NCI-H2171 (cell line): Measurements from ENCODE around the gene HBS1L.

ENCODE experiments used
- DNase-seq: peaks from one replicate; lab custom pipeline; 2025; lab: John Stamatoyannopoulos, UW

The HBS1L gene

DNA sequence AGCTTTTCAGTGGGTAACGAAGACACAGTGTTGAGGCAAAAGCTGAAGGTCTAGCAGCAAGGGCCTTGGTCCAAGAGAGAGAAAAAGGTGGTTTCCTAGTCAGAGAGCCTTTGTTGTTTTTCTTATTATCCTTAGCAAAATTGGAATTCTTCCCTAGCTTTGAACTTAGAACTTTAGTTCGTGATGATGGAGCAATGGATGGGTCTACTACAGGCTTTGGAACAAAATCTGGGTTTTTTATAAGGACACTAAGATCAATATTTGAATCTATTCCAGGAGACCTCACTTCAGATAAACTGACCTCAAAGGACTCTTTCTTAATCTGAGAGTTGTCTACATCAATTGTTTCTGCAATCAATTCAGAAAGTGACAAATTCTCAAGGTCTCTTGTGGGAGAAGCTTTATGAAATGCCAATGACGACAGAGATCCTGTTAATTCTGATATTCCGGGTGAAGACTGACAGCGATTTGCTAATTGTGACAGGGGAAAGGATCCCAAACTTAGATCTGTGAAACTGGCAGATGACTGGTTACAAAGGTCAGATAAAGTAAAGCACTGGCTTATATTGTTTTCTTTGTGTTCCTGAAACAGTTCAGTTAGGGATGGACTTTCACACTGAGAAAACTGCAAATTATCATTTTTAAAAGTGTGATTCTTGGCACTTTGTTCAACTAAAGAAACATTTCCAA lies 17.7 kb downstream of the HBS1L start:
- DNase-seq: no peak

DNA sequence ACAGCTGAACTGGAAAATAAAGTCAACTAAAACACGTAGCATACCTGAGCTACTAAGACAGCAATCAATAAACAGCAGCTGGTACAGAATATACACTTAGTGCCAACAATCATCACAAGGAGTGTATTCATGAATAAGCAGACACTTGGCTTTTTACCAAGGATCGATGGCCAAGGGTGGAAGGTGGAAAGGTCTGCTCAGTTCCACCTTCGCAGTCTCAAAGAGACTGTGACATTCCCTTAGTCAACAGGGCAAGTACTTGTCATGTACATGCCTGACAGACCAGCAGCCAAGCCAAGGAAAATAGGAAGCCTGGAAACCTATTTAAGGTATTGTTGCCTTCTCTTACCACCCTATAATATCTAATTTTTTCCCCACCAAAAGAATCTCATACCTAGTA lies 21.4 kb downstream of the HBS1L start:
- DNase-seq: no peak

- no peak for DNase-seq
Measured at GRCh38 chr6:135030532-135031178, 24.0 kb downstream of the HBS1L start.

DNA sequence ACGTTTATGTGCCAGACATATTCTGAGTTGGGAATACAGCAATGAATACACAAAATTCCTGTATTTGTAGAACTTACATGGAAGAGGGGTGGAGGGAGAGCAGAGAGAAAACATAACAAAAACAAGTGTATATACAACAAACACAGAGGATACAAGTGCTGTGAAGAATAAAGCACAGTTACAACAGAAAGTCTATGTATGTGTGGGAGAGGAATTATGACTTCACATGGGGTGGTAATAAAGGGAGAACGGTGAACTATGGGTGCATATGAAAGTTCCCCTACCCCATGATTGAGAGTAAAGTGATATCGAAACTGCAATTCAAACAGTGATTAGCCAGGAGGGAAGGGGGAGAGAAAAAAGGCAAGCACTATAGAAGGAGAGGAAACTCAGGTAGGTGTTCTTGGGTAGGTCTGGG lies 24.6 kb downstream of the HBS1L start:
- no peak for DNase-seq

DNA sequence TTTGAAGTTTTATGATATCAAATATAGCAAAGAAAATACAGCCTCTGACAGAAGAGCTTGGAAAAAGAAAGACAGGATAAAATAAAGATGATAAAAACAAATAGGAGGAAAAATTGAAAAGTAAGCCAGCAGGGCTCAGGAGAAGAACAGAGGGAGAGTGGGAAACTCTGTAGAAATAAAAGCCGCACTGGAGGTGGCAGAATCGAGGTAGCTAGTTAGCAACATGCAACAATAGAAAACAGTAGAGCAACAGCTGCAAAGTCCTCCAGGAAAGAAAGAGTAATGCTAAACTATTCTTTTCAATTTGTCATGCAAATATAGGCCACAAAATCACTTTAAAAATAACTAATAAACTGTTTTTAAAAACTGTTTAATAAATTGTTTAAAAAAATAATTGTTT lies 28.8 kb downstream of the HBS1L start:
- DNase-seq: no peak

DNA sequence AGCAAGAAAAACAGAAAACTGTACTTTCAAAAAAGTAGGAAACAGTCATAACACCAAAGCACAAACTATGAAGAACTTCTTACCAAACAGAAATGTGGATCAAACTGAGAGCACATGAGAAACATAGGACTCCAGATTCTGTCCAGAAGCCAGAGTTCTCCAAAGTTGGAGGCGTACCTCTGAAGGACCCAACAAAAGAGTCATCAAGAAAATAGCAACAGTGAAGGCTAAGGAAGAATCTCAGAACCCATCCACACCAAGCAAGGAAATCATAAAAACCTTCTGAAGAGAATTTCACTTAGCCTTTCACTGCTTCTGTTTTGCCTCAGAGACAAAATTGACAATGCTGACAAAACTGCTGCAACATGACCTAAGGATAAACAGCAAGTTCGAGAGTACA lies 29.4 kb downstream of the HBS1L start:
- DNase-seq: no peak

- DNase-seq: no peak
Measured at GRCh38 chr6:135022050-135022697, 32.4 kb downstream of the HBS1L start.

- DNase-seq: no peak
Measured at GRCh38 chr6:135021310-135022049, 33.1 kb downstream of the HBS1L start.

DNA sequence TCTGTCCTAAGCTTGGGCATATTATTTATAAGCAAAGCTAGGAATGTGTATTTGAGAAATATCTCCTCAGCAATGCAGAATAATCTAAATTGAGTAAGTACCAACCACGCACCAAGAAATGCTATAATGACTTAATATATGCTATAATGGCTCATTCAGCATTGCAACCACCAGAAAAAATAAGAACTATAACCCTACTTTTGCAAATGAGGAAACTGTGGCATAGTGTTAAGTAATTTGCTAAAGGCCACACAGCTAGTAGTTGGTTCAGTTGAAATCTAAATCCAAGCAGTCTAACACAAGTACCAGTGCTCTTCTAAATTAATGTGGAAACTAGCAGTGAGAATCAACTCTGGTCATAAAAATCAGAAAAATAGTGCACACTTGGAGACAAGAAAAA lies 35.7 kb downstream of the HBS1L start:
- DNase-seq: no peak

- no peak for DNase-seq
Measured at GRCh38 chr6:135018052-135018451, 36.6 kb downstream of the HBS1L start.

GRCh38 chr6:135014353-135014832 lies 40.2 kb downstream of the HBS1L start:
- no peak for DNase-seq

GRCh38 chr6:135013211-135013610 lies 41.4 kb downstream of the HBS1L start:
- DNase-seq: no peak

- no peak for DNase-seq
Measured at GRCh38 chr6:135012764-135013163, 41.9 kb downstream of the HBS1L start.

- no peak for DNase-seq
Measured at GRCh38 chr6:135012349-135012748, 42.3 kb downstream of the HBS1L start.

DNA sequence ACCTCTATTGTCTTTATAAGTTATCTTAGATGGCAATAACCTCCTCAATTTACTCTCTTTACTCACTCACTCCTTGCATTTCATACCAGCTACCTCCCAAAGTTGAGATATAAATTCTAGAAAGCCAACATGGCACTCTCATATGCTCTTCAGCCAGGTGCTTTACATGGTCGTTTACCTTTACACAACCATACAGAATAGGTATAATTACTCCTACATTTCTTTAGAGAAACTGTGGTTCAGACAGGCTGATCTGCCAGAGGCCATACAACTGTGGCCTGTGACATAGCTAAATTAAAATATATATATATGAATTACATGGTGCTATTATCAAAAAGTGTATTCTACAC lies 45.7 kb downstream of the HBS1L start:
- DNase-seq: no peak

- no peak for DNase-seq
Measured at GRCh38 chr6:135008072-135008940, 46.3 kb downstream of the HBS1L start.

GRCh38 chr6:135006386-135006914 lies 48.2 kb downstream of the HBS1L start:
- no peak for DNase-seq

DNA sequence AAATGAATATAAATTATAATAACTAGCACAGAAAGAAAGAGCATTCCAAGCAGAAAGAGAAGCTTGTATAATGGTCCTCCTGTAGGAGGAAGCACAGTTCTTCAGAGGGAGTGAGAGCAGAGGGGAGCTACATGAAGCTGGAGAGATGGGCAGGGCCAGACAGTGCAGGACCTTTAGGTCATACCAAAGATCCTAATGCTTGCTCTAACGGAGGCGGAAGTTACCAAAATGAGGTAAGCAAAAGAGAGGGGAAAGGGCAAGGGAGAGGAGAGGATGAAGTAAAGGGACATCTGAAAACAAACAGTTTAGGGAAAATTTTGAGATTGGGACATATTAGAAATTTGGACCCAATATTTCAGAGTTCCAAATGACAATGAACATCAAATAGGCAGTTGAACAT lies 50.2 kb downstream of the HBS1L start:
- DNase-seq: no peak

- no peak for DNase-seq
Measured at GRCh38 chr6:135002974-135003703, 51.5 kb downstream of the HBS1L start.

DNA sequence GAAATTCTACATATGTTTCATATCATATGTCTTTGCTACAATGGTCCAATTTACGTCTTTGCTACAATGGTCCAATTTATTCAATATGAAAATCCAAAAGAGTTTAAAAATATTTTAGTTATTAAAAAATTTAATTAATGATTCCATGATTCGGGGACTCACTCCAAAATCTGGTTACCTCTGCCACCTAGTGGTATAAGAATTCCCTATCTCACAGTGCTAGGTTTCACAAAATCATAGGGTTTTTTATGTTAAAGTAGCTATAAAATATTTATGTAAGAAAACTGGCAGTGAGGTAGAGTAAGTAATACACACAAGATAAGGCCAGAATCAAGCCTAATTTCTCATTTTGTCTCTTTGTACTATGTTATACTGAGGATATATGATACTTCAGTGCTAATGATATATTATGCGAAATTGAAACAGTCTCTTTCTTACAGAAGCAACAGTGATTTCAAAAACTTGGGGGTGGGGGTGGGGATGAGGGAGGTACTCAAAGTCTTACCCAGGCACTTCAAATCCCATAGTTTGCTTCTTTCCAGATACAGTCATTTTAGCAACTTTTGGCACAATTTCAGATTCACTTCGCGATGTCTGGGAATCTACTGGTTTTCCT lies 52.3 kb downstream of the HBS1L start:
- no peak for DNase-seq
